SKM-1 (cell line): ENCODE data around the gene APOD.

Experiments used
- DNase-seq: peaks from one replicate; lab custom pipeline; 2025; ENCODE audit not compliant: unreplicated experiment; lab: John Stamatoyannopoulos, UW

Gene APOD

GRCh38 chr3:195587824-195588223, 4.1 kb upstream of the APOD start:
- no peak for DNase-seq

DNA sequence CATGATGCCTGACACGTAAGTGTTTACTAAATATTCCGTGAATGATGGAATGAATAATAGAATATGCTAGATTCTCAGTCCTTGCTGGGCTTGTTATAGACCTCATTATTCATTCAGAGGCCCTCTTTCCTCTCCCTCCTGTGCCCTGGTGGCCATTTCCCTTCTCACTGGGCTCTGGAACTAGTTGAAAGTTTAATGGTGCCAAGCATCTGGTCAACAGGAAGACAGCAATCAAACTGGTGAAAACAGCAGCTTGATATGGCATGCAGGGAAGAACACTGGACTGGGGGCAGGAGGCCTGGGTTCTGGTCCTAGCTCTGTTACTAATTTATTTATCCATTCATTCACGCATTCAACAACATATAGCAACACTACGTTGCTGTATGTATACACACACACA, 3.7 kb upstream of the APOD start:
- DNase-seq, result no peak

- DNase-seq, result no peak
Measured at GRCh38 chr3:195584543-195584870, 767 bp upstream of the APOD start.

DNA sequence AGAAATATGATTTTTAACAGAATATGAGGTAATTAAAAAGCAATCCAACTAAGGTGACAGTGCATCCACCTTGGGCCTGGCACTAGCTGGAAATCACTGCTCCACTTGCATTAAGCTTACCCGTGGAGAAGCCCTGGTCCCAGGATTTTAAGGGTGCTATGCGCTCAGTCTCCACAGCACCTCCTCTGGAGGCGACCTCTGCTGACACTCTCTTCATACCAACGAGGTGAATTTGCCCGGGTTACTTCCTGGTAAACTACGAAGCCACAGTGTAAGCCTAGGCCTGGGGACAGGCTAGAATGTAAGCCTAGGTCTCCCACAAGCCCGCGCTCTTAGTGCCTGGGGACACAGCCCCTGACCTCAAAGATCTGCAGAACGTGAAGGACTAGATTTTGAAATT, 793 bp downstream of the APOD start:
- DNase-seq, result no peak

GRCh38 chr3:195580744-195581443, 2.8 kb downstream of the APOD start:
- DNase-seq, result no peak

DNA sequence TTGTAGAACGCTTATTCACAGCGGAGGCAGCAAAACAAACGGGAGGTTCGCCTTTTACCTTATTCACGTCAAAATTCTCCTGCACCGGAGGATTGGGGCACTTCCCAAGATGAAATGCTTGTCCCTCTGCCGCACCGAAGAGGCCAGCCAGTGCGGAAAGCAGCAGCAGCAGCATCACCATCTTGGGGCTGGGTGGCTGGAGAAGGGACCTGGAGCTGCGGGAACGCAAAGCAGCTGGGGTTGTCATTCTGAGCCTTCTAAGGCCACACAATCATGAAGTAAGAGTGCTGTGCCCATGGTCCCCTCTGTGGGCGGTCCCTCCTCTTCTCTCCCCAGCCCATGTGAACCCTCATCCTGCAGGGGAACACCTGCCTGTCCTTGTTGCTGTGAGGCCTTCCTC, 4.5 kb downstream of the APOD start:
- no peak for DNase-seq

- no peak for DNase-seq
Measured at GRCh38 chr3:195578565-195578964, 5.2 kb downstream of the APOD start.

DNA sequence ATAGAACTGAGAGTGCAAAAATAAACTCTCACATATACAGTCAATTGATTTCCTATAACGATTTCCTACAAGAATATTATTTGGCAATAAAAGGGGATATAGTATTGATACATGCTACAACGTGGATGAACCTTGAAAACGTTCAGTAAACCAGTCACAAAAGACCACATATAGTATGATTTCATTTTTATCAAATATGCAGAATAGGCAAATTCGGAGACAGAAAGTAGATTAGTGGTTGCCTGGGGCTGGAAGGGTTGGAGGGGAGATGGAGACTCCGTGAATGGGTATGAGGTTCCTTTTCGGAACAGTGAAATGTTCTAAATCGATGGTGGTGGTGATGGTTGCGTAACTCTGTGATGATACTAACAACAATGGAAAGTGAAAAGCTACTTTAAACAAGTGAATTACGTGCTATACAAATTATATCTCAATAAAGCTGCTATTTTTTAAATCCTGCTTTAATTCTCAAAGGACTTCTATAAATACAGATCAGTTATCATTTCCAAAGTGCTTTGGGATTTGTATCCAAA, 6.0 kb downstream of the APOD start:
- DNase-seq, result no peak

GRCh38 chr3:195574497-195575304, 9.0 kb downstream of the APOD start:
- no peak for DNase-seq

DNA sequence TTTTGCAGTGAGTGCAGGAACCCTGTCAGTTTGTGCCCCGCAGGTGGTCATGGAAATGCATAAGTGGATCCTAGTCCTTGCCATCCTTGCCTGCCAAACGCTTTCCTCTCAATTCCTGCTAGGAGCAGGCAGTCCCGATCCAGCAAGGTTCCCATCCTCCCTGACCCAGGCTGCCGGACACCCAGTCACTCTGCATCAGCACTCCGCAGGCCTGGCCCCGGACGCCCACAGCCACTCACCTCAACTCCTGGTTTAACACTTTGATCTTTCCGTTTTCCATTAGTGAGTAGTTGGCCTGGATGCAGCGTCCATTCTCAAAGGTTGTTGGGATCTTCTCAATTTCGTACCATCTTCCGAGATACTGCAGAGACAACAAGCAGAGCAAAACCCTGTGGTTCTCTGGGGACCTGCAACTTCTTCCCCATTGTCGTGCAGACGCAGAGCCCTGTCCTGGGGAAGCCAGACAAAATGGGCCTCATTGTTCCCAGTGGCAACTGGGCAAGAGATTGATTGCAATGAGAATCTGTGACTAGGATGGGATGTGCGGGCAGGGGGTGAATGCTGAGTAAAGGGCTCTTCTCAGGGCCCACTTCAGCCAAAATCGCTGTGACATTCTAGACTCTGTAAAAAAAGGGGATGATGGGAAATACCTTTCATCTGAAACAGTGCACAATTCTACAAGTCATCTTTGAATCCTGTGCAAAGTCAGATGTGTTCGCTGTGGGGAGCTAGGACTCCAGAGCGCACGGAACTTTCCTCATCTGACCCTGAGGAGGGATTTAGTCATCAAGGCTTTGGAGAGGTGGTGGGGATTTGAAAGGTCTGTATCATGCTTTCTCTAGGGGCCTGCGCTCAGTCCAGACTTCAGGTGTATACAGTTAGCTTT, 9.9 kb downstream of the APOD start:
- no peak for DNase-seq

GRCh38 chr3:195571361-195571760, 12.4 kb downstream of the APOD start:
- DNase-seq, result no peak

DNA sequence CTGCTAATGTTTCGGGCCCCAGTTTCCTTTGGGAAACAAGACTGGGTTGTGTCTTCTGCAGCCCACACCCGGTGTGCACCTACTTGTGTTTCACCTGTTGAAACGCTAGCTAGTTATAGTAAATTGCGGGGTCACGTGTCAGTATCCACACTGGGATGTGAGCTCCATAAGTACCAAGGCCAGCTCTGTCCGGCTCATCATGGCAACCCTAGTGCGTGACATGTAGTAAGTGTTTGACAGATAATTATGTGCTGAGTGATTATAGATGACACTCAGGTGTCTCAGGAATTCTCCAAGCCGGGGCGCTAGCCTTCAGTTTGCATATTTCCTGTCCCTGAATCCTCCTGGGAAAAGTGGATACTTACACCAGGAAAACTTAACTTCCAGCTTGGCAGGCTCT, 12.8 kb downstream of the APOD start:
- no peak for DNase-seq

DNA sequence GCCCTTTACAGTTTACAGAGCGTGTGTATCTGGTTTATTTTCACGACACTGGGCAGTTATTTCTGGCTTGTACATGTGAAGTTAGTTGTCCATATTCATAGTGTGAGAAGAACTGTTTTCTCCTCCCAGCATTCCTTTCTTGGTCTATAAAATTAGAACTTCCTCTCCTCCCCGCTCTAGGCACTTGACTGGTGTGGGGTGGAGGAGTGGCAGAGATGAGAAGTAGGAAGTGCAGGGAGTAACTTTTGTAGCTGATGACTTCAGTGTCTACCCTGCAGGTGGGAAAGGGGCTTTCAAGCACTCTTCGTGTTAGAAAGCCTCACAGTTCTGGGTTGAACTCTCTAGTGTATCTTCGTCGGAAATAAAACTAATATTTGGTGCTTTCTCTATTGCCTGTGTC, 13.4 kb downstream of the APOD start:
- DNase-seq, result no peak

DNA sequence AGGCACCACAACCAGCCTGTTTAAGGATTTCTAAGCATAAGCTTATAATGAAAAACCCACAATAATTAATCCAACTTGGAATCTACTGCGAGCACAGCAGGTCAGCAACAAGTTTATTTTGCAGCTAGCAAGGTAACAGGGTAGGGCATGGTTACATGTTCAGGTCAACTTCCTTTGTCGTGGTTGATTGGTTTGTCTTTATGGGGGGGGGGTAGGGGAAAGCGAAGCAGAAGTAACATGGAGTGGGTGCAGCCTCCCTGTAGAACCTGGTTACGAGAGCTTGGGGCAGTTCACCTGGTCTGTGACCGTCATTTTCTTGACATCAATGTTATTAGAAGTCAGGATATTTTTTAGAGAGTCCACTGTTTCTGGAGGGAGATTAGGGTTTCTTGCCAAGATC, 15.1 kb downstream of the APOD start:
- DNase-seq, result no peak

DNA sequence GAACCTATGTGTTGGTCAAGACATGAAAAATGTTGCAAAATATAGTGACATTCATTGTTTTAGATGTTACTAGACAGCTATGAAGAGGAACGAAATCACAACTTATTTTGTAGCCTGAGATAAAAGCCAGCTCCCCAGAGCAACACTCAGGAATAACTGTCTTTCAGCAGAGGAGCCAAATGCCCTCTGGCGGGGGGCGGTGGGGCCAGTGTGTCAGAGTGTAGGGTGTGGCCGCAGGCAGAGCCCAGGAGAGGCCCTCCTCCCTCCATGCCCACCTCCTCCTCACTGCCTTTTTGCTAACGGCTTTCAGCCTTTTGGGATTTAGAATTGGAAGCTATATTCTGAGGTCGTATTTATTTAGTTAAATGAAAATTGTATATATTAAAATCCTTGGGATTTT, 16.9 kb downstream of the APOD start:
- no peak for DNase-seq

GRCh38 chr3:195565716-195566115, 18.0 kb downstream of the APOD start:
- DNase-seq, result no peak

GRCh38 chr3:195563317-195563716, 20.4 kb downstream of the APOD start:
- no peak for DNase-seq

GRCh38 chr3:195559723-195560409, 23.9 kb downstream of the APOD start:
- DNase-seq, result no peak

DNA sequence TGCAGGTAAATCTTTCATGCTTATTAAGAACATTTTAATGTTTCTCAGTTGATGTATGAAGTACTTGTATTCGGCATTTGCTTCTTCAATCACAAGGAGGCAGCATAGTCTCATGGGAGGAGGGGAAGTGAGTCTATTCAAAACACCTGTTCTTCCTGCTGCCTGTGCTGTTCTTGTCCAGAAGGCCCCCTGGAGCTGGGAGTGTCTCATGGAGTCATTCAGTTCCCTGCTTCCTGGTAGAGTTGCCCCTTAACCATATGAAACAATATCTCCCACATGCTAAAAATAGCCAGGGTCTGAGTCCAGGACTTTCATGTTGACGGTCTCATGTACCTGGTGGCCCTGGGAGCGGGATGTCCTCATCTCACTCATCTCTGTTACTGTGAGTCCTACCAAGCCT, 25.1 kb downstream of the APOD start:
- no peak for DNase-seq

DNA sequence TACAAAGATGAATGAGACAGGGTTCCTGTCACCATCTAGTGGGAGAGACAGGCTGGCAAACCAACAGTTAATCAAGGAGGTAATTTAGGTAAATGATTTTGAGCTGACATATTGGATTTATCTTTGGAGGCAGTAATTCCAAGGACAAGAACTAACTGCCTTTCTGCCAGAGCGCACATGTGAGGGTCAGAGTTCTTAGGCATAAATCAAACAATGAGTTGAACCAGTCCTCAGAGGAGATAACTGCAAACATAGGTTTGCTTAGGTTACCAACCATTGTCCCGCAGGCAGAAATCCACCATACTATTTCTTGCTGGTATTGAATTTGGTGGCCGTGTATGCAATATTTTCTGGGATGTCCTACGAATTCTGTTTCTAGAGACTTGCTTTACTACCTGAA, 26.4 kb downstream of the APOD start:
- DNase-seq, result no peak

- DNase-seq, result no peak
Measured at GRCh38 chr3:195556390-195556789, 27.4 kb downstream of the APOD start.
